HEK293 (cell line): Measurements from ENCODE around the gene PYY.

Experiments
- GFI1B ChIP-seq: fragments of 450-650 bp; formaldehyde crosslinking; IDR thresholded peaks from 2 replicates; pipeline ENCODE4 v1.5.1; 2016; ENCODE audit warnings: missing biosample characterization, missing genetic modification characterization
- REPIN1 ChIP-seq: fragments of 450-650 bp; formaldehyde crosslinking; IDR thresholded peaks from 2 replicates; pipeline ENCODE4 v1.5.1; 2017; ENCODE audit warnings: missing biosample characterization, missing genetic modification characterization, low read depth
- ZNF10 ChIP-seq: fragments of 450-650 bp; formaldehyde crosslinking; IDR thresholded peaks from 2 replicates; pipeline ENCODE4 v1.5.1; 2017; ENCODE audit warnings: missing biosample characterization, missing genetic modification characterization
- ZNF311 ChIP-seq: fragments of 450-650 bp; formaldehyde crosslinking; IDR thresholded peaks from 2 replicates; pipeline ENCODE4 v1.5.1; 2017; ENCODE audit warnings: missing biosample characterization, missing genetic modification characterization, borderline replicate concordance
- ZNF560 ChIP-seq: fragments of 450-650 bp; formaldehyde crosslinking; IDR thresholded peaks from 2 replicates; pipeline ENCODE4 v1.5.1; 2017; ENCODE audit warnings: missing biosample characterization, missing genetic modification characterization, borderline replicate concordance
- TF ChIP-seq, protein P1 (sequence below): fragments of 450-650 bp; formaldehyde crosslinking; IDR thresholded peaks from 2 replicates; pipeline ENCODE4 v1.5.1; 2016; ENCODE audit warnings: missing biosample characterization, missing genetic modification characterization
- TF ChIP-seq, protein P2 (sequence below): fragments of 450-650 bp; formaldehyde crosslinking; IDR thresholded peaks from 2 replicates; pipeline ENCODE4 v1.5.1; 2016; ENCODE audit warnings: missing biosample characterization, missing genetic modification characterization
- TF ChIP-seq, protein P3 (sequence below): fragments of 450-650 bp; formaldehyde crosslinking; IDR thresholded peaks from 2 replicates; pipeline ENCODE4 v1.5.1; 2016; ENCODE audit warnings: missing biosample characterization, missing genetic modification characterization
- TF ChIP-seq, protein P4 (sequence below): fragments of 450-650 bp; formaldehyde crosslinking; IDR thresholded peaks from 2 replicates; pipeline ENCODE4 v1.5.1; 2016; ENCODE audit warnings: missing biosample characterization, missing genetic modification characterization

DNA sequence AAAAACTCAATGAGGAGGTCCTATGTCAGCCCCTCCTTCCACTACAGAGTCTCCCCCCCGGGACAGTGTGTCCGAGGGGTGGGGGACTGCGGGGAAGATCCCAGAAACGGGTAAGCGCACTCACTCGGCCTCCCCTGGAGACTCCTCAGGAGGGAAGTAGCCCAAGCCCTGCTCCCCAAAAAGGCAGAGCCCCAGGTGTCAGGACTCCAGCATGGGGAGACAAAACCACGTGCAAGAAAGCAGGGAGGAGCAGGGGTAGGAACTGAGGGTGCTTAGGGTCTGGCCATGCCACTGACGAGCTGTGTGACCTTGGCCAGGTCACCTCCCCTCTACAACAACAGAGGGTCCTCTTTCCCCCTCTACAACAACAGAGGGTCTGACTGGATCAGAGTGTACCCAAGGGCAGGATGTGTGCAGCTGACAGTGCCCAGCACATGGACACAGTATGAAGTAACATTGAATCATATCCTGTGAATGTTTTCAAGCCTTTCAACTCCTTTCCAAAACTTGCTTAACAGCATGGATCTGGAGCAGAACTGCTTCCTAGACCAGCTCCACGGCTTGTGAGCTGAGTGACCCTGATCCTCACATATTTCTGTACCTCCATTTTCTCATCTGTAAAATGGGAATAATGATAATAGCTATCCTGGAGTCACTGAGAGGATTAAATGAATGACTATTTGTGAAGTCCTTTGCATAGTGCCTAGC, 48.6 kb upstream of the PYY start:
- TF ChIP-seq GFI1B (tag by site-specific recombination) (no peak), REPIN1 (tag by site-specific recombination) (no peak), ZNF10 (tag by site-specific recombination) (no peak), ZNF560 (tag by site-specific recombination) (no peak), ZNF311 (tag by site-specific recombination) (no peak)
- TF ChIP-seq, protein P1, sequence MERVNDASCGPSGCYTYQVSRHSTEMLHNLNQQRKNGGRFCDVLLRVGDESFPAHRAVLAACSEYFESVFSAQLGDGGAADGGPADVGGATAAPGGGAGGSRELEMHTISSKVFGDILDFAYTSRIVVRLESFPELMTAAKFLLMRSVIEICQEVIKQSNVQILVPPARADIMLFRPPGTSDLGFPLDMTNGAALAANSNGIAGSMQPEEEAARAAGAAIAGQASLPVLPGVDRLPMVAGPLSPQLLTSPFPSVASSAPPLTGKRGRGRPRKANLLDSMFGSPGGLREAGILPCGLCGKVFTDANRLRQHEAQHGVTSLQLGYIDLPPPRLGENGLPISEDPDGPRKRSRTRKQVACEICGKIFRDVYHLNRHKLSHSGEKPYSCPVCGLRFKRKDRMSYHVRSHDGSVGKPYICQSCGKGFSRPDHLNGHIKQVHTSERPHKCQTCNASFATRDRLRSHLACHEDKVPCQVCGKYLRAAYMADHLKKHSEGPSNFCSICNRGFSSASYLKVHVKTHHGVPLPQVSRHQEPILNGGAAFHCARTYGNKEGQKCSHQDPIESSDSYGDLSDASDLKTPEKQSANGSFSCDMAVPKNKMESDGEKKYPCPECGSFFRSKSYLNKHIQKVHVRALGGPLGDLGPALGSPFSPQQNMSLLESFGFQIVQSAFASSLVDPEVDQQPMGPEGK (tag by site-specific recombination): no peak
- TF ChIP-seq, protein P2, sequence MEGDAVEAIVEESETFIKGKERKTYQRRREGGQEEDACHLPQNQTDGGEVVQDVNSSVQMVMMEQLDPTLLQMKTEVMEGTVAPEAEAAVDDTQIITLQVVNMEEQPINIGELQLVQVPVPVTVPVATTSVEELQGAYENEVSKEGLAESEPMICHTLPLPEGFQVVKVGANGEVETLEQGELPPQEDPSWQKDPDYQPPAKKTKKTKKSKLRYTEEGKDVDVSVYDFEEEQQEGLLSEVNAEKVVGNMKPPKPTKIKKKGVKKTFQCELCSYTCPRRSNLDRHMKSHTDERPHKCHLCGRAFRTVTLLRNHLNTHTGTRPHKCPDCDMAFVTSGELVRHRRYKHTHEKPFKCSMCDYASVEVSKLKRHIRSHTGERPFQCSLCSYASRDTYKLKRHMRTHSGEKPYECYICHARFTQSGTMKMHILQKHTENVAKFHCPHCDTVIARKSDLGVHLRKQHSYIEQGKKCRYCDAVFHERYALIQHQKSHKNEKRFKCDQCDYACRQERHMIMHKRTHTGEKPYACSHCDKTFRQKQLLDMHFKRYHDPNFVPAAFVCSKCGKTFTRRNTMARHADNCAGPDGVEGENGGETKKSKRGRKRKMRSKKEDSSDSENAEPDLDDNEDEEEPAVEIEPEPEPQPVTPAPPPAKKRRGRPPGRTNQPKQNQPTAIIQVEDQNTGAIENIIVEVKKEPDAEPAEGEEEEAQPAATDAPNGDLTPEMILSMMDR (tag by site-specific recombination): no peak
- TF ChIP-seq, protein P3, sequence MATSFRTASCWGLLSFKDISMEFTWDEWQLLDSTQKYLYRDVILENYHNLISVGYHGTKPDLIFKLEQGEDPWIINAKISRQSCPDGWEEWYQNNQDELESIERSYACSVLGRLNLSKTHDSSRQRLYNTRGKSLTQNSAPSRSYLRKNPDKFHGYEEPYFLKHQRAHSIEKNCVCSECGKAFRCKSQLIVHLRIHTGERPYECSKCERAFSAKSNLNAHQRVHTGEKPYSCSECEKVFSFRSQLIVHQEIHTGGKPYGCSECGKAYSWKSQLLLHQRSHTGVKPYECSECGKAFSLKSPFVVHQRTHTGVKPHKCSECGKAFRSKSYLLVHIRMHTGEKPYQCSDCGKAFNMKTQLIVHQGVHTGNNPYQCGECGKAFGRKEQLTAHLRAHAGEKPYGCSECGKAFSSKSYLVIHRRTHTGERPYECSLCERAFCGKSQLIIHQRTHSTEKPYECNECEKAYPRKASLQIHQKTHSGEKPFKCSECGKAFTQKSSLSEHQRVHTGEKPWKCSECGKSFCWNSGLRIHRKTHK (tag by site-specific recombination): no peak
- TF ChIP-seq, protein P4, sequence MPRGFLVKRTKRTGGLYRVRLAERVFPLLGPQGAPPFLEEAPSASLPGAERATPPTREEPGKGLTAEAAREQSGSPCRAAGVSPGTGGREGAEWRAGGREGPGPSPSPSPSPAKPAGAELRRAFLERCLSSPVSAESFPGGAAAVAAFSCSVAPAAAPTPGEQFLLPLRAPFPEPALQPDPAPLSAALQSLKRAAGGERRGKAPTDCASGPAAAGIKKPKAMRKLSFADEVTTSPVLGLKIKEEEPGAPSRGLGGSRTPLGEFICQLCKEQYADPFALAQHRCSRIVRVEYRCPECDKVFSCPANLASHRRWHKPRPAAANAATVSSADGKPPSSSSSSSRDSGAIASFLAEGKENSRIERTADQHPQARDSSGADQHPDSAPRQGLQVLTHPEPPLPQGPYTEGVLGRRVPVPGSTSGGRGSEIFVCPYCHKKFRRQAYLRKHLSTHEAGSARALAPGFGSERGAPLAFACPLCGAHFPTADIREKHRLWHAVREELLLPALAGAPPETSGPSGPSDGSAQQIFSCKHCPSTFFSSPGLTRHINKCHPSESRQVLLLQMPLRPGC (tag by site-specific recombination): no peak
